Right forelimb (tissue), 1 donor: ENCODE results near the gene ALDH1L1.

Source experiments
- DNase-seq: peaks from one replicate; pipeline ENCODE4 v3.0.0-alpha.2; 2018

Gene ALDH1L1

DNA sequence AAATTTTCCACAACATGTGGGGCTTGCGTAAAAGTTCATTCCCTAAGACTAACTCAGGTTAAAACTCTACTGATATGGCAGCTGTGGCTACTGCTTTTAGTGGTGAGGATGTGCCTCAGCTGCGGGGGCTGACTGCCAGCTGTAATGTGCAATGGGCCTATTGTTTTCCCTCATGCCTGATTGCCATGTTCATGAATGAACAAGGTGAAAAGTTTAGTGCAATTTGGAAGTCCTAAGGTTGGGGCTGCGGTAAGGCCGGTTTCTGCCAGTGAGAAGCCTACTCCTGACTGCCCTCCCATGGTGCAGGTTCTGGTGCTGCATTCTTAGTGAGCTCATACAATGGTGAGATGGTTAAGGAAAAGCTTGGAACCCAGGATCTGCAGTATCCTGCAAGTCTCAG lies 10.9 kb upstream of the ALDH1L1 start:
- no peak for DNase-seq

DNA sequence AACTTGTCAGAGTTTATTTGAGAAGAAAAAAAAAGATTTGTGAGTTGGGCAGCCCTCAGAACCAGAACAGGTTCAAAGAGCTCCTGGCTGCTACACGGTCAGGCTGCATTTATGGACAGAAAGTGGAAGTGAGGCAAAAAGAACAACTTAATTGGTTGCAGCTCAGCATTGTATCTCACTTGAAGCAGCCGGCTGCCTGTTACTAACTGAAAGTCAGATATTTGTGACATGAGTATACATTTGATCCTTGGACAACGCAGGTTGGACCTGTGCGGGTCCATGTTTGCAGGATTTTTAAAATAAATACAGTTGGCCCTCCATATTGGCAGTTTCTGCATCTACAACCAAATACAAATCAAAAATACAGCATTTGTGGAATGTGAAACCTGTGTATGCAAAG lies 7.5 kb upstream of the ALDH1L1 start:
- DNase-seq: no peak

DNA sequence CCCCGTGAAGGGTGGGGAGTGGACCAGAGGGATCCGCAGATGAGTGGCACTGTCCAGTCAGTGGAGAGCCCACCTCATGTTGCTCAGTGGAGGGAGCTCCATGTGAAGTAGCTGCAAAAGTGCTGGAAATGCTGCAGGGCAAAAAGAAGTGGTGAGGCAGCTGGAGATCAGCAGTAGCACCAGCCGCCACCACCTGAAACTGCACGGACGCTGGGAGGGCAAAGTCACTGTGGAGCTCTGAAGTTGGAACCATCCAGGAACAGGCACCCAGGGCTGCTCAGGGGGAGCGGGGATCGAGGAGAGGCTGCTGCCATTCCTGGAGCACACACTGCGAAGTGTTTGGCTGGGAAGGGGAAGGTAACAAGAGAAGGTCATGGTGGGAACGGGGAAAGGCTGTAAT lies 6.4 kb upstream of the ALDH1L1 start:
- DNase-seq: no peak

DNA sequence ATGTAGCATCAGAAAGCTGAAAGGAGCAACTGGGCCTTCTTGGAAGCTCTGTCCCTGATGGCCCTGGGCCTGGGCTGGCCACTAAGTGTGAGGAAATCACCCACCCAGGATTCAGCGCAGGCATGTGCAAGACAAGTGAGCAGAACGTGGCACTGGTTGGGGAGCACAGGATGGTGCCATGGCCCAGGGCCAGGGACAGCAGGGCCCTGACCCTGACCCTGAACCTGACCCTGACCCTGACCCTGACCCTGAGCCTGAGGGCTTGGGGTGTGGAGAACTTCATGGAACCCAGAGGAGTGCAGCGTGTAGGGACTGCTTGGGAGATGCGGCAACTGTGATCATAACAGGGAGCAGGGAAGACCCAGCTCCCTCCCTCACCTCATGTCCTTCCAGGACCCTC lies 5.9 kb upstream of the ALDH1L1 start:
- DNase-seq: no peak

DNA sequence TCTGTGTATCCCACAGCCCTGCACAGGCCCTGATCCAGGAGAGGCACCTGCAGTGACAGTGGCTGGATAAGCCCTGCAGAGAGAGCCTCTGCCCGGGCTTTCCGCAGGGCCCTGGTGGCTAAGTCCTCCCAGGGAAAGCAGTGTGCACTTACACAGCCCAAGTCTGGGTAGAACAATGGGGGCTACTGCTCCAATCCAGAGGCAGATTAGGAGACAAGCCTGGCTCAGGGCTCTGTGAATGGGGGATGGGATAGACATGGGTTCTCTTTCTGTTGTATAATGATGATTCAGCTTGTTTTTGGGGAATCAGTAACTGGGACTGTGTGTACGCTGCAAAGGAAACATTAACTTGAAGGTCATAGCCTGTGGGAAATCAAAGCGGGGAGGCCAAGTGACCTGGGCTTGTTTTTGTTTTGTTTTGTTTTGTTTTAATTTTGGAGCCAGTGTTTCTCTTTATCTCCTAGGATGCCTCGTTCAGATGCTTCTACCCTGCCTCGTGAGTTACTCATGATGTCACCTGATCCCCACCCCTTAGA lies 4.1 kb upstream of the ALDH1L1 start:
- no peak for DNase-seq

DNA sequence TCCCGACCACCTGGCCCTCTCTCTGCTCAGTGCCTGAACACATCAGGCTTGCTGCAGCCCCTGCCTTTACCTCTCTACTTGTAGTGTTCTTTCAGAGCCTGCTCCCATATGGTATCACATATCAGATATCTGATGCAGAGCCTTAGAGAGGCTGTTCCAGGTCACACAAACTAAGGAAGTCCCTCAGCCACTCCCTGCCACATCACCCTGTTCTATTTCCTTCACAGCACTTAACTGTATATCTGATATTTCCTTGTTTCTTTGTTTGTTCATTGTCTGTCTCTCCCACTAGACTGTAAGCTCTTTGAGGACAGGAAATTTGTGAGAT lies 976 bp upstream of the ALDH1L1 start:
- no peak for DNase-seq

DNA sequence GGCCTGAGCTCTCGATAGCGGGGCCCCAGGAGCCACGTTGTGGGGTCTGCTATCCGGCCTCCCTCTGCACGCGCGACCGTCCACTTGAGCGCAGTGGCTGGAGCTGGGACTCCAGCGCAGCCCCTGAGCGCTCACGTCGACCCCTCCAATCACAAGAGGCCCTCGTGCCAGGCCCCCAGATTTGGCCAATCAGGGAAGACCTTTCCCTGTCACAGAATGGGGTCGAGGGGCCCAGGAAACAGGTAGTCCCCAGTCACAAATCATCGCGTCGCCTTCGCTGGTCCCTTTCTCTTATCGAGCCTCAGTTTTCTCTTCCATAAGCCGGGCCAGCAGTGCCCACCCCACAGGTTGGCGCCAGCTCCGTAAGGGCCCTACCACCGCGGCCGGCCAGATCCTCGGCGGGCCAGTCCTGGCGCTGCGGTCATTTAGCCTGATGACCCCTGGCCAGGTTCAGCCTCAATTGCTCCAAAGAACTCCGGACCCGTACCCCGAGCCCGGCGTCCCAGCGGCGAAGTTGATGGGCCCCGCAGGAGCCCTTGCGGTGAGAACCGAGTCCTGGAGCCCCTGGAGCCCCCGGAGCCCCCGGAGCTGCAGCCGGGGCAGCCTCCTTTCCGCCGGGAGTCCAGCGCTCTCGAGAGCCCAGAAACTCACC lies 435 bp downstream of the ALDH1L1 start:
- DNase-seq: no peak

DNA sequence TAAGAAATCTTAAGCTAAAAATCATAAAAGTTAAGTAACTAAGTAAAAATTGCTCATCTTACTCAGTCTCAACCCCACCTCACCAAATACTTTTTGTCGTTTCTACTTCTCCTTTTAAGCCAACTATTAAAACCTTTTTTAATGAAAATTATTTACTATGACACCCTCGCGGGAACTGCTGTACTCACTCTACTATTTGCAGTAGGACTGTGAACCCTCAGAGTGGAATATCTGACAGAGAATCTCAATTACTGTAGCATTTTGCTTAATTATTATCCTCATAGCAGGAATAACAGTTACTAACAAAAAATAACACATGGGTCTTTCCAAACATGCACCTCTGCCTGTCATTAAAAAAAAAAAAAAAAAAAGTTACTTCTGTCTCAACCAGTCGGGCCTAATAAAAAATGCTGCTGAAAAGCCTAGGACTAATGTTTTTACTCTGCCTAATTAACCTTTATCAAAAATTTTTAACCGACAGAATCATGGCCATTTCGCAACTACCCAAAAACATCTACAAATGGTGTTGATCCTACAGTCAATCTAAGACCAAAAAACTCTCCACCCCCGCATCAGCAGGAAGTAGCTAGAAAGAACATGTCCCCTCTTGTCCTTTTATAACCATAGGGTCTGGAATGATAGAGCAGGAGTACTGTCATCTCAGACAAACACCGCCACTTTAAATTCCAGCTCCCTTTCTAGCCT lies 10.2 kb downstream of the ALDH1L1 start:
- no peak for DNase-seq

DNA sequence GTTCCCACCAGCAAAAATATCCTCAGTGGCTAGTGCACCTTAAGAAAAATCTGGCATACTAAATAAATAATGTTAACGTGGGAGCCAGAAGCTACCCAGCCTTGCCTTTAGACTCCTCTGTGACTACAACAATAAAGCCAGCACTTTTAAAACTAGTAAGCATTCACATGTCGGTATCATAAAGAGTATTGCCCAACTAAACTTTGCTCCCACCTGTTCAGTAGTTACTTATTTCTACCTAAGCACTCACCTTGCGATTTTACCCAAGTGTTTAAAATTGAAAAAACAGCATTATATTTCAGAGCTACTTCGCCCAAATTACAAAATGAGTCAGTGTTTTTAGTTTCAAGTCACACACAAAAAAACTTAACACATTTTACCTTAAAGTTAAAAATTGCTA lies 12.8 kb downstream of the ALDH1L1 start:
- no peak for DNase-seq

DNA sequence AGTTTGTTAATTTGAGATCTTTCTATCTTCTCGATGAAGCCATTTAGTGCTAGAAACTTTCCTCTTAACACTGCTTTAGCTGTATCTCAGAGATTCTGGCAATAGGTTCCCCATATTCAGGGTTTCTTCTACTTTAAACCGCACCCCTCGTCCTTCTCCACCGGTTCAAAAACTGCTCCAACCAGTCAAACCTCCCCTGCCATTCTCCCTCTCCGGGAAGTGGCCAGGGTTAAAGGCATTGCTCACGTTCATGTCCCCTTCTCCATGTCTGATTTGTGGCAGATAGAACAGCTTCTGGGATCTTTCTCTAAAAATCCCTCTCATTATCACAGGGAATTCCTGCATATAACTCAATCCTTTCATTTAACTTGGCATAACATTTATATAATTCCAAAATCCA lies 14.4 kb downstream of the ALDH1L1 start:
- no peak for DNase-seq

DNA sequence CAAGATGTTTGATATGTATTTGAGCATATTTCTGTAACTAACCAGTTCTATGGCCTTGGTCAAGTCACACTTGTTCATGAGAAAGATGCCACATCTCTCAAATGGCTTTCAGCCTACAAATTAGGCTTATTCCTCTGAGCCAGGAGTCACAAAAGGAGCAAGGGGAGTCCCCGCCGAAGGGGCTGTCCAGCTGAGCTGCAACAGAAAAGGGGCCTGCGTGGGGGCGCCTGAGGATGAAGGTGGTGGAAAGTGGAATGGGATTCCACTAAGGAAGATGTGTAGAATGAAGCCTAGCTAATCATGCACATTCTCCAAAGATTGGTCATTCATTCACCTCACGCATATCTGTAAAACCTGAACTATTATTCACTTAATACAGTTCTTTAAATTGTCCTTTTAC lies 19.1 kb downstream of the ALDH1L1 start:
- no peak for DNase-seq

DNA sequence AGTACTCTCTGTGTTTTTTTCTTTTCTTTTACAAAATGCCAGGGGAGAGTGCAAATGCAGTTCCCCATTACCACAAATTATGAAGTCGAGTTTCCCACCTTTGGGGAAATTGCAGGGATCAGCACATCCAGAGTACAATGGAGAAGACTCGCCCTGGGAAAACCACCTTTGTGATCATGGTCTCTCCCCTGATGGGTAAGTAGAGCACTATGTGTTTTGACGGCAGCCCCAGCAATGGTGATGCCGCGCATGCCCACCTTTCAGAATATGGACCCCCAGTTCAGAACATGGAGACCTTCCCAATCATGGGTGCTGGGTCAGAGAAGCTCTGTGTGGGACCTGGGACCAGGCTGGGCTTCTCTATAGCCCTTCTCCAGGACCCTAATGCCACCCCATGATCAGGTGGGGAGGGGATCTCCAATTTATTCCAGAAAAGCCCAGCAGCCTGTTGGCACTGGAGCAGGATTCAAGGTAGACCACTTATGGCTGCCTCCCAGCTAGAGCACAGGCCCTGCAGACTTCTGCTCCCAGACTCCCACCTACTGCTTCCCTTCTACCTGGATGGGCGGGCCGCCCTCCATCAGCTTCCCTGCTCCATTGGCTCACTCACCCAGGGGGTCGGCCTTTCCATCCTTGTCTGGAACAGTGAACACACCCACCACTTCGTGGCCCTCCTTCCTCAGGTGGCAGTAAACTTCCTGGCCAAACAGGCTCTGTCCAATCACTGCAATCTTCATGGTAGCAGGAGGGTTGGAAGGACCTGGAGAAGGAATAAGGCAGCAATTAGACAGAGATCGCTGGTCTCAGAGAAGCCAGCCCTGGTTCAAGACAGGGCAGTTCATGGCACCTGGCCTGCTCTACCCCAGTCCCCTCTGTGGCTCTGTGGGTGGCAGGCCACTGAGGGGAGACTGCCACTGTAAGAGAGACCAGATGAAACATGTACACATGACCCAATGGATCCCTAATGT lies 19.9 kb downstream of the ALDH1L1 start:
- DNase-seq: no peak

DNA sequence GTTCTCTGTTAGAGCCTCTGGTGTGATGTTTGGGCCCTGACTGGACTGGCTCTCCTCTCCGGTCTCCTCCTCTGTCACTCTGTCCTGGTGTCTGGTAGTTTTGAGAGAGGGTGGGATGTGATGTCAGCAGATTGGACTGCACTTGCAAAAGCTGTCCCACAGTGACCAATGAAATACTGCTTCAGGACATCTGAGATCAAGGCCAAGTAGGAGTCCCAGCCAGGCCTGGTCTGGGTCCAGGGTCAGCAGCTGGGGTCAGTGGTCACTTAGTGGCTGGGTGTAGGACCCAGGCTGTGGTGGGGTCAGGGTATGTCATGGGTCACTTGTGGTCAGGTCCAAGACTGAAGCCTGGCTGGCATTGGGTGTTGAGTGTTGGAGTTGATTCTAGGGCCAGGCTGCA lies 20.9 kb downstream of the ALDH1L1 start:
- no peak for DNase-seq

DNA sequence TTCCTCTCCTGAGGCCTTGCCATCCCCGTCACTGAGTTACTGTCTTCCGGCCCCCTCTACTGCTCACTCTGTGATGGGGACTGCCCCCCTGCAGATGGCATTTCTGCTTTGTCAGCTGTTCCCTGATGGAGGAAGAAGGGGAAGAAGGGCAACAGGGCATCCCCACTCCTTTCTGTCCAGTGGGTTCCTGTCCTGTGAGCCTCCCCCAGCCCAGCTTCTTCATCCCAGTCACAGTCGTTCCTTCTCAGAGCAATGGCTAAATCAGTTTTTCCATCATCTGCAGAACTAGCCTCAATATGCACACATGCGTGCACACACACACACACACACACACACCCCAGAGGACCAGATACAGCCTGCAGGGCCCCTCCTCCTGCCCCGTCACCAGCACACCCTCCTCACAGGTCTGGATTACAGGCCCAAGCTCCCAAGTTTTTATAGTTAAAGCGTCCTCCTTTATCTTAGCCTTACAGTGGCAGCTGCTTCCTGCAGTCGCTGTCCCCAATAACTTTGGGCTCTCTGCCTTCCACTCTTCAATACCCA lies 21.4 kb downstream of the ALDH1L1 start:
- no peak for DNase-seq

DNA sequence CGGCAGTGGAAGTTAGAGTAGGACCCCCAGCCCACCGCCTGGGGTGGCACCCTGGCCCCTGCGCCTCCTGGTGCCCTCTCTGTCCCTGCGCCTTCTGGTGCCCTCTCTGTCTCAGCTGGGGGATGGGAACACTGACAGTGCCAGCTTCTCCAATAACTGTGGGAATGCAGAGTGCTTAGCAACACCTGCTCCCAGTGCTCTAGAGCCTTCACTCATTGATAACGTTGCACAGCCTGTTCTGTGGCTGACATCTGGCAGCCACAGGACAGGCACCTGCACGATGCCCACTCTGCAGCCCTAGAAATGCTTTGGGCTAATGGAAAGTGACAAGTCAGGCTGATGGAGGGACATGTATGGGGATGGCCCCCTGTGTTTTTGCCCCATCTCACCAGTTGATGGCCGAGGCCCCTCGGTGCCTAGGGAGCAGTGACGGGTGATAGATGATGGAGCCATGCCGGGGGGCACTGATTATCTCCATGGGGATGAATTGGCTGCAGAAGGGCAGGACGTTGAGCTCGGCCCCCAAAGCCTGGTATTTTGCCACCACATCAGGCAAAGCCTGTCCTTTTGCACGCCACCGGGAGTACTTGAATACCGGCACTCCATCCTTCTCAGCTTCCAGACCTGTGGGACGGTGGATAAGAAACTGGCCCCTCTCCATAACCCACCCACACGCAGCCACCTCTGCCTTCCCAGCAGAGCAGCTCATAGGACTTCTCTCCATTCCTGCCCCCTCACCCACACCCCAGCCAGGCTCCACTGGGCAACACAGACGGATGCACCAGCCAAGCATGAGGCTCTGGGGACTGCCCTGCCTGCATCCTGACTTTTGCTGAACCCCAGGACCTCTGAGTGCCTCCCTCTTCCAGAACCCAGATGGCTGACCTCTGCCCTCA lies 22.1 kb downstream of the ALDH1L1 start:
- DNase-seq: no peak

DNA sequence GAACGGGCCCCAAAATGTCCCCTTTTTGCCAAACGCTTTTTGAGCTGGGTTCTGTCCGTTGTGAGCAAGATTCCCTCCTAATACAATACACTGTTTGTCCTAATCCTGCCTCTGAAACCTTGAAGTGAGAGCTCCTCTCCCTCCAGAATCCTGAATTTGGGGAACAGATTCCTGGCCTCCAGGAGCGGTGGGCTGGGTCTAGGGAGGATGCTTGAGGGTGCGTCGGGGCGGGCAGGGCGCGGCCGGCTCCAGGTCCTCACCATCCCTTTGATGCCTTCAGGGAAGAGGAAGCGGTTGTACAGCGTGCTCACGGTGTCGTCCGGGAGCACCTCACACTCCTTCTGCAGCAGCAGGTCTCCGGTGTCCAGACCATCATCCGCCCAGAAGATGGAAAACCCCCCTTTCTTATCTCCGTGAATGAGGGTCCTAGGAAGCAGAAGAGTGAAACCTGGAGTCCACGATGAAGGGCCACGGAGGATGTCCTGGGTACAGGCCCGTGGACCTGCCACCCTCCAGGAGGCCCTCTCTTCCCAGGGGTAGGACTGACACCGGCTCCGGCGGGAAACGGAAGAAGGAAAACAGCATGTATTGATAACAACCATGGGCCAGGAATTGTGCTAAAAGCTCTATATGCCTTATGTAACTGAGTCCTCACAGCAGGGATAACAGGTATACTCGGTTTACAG lies 23.2 kb downstream of the ALDH1L1 start:
- peak; percentile 19 for DNase-seq

DNA sequence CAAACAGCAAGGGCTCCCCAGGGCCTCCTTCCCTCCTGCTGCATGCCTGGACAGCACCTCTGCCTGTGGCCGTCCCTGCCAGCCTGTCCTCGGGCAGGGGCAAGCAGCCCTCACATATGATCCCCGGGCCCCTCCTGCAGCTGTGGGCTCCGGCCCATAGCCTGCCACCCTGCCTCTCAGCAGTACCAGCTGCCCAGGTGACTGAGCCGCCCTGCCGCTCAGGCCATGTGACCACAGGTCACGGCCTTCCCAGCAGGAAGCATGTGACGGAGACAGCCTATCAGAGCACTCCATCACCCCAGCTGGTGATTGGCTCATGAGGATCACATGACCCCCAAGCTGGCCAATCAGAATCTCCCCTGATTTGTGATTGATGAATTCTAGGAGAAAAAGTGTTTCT lies 23.9 kb downstream of the ALDH1L1 start:
- DNase-seq: no peak

DNA sequence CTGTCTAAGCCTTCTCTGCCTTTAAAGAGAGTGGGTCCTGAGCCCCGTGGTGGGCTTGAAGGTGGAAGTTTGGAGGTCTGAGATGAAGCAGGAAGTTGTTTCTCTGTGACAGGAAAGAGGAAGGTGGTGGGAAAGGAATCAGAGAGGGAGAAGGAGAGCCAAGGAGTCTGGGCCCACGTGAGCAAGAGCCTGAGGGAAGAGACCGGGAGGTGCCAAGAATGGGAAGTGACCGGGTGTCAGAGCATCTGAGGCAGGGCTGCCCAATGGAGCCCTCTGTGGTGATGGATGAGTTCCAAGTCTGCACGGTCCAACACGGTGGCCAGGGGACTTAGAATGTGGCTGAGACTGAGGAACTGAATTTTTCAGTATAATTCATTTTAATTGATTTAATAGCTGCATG lies 24.6 kb downstream of the ALDH1L1 start:
- DNase-seq: peak; percentile 17

DNA sequence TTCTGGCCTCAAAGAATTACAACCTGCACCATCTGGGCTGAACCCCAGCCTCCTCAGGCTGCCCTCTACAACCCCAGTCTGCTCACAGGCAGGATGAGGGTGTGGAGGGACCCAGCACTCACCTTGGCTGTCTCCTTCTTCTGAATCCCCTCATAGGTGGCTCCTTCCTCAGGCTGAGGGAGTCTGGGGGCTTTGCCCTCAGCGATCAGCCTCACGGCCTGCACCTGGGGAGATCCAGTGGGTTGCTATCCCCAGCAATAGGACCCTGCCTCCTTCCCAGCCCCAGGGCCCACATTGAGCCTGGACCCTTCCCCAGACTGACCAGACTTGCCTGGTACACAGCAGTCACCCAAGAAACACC lies 25.1 kb downstream of the ALDH1L1 start:
- DNase-seq: no peak

DNA sequence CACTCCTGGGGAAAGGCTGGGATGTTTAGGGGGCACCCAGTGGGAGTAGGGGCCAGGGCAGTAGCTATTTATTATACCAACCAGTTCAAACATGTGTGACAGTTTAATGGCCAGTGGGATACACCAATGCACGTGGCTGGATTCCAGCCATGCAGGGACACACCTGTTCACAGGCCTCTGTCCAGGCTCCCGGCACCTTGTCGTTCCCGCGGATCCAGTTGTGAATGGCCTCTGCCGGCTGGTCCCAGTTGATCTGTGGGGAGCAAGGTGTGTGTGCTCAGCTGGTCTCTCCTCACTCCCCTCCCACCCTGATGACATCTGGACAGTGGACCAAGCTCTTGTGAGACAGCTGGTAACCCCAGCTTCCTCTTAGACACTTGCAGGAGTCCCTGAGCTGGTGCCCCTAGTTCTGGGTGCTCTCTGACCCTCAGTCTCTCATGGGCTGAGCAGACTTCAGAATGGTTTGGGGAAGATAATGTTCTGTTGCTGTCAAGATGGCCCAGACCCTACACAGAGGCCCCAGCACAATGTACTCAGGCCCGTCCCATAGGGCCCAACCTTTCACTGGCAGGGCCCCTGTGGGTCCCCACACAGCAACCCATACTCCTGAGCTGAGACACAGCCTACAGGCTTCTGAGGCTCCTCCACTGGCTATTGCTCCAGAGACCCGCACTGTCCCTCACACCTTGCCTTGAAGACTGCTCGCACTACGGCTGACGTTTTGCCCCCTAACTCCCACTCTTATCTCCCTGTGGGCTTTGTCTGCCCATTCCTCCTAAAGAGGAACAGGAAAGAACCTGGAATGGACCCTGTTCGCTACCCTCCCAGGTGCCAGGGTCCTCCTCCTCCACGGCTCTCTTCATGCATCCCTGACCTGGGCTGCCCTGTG lies 25.8 kb downstream of the ALDH1L1 start:
- DNase-seq: peak; percentile 32
